HG03095 (cell line): ENCODE measurements around the gene MESP2.

Source experiments
- ATAC-seq: cut with Tn5 transposase; IDR thresholded peaks from one replicate; pipeline ENCODE4 v1.9.1; 2021; ENCODE audit warnings: moderate library complexity; ENCODE audit not compliant: unreplicated experiment

Gene MESP2, protein sequence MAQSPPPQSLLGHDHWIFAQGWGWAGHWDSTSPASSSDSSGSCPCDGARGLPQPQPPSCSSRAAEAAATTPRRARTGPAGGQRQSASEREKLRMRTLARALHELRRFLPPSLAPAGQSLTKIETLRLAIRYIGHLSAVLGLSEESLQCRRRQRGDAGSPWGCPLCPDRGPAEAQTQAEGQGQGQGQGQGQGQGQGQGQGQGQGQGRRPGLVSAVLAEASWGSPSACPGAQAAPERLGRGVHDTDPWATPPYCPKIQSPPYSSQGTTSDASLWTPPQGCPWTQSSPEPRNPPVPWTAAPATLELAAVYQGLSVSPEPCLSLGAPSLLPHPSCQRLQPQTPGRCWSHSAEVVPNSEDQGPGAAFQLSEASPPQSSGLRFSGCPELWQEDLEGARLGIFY

GRCh38 chr15:89776274-89777072 is at the start of gene MESP2:
MESP2 (plus strand) TSS chr15:89776332; CDS start chr15:89776358, 26 bp downstream.
- ATAC-seq: peak; percentile 55

GRCh38 chr15:89728254-89728653 is 47.9 kb upstream of the MESP2 start:
- no peak for ATAC-seq

DNA sequence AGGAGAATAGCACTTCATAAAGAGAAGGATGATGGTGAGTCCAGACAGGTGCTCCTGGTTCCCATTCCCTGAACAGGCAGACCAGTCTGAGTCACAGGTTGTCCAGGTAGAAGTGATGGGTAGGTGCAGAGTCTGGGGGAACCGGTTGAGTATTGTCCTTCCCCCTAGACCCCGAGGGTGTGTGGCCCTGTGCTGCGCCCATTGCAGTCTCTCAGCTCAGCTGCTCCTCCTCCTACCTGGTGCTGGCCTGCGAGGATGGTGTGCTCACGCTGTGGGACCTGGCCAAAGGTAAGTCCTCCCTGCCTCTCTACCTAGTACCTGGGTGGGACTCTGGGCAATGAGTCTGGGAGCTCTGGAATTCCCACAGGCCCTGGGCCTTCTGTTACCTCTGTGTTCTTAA is 44.9 kb upstream of the MESP2 start:
- ATAC-seq: no peak

- no peak for ATAC-seq
Observed at GRCh38 chr15:89732451-89733172, 43.5 kb upstream of the MESP2 start.

GRCh38 chr15:89735773-89736172 is 40.4 kb upstream of the MESP2 start:
- no peak for ATAC-seq

GRCh38 chr15:89740137-89740536 is 36.0 kb upstream of the MESP2 start:
- no peak for ATAC-seq

DNA sequence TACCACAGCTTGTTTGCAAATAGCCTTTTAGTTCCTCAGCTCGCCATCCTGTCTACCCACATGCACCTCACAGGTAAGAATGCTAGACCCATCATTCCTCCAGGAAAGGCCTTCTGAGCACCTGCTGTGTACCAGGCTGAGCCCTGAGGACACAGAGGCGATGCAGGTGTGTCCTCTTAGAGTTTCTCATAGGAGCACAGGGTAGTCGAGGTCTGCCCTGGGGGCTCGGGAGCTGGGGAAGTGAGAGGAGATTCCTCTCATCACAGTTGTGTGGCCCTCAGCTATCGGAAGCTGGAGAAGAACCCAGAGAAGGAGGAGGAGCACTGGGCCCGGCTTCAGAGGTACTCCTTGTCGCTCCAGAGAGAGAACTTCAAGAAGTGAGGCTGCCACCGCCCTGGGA is 33.1 kb upstream of the MESP2 start:
- no peak for ATAC-seq

GRCh38 chr15:89743594-89743993 is 32.5 kb upstream of the MESP2 start:
- no peak for ATAC-seq

GRCh38 chr15:89745131-89745530 is 31.0 kb upstream of the MESP2 start:
- no peak for ATAC-seq

DNA sequence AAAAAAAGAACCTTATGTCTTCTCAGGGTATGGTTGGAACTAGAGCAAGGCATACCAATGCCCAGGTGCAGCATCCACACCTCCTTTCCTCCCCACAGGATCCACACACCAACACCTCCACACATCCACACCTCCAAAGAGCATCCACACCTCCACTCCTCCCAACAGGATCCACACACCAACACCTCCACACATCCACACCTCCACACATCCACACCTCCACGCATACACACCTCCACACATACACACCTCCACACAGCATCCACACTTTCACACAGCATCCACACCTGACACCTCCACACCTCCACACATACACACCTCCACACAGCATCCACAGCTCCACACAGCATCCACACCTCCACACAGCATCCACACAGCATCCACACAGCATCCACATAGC is 30.4 kb upstream of the MESP2 start:
- no peak for ATAC-seq

DNA sequence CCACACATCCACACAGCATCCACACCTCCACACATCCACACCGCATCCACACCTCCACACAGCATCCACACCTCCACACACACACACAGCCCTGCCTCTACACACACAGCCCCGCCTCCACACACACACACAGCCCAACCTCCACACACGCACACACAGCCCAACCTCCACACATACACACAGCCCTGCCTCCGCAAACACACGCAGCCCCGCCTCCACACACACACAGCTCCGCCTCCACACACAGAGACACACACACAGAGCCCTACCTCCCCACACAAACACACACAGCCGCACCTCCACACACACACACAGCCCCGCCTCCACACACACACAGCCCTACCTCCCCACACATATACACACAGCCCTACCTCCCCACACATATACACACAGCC is 29.7 kb upstream of the MESP2 start:
- ATAC-seq: no peak

- ATAC-seq: no peak
Observed at GRCh38 chr15:89747708-89748682, 28.1 kb upstream of the MESP2 start.

DNA sequence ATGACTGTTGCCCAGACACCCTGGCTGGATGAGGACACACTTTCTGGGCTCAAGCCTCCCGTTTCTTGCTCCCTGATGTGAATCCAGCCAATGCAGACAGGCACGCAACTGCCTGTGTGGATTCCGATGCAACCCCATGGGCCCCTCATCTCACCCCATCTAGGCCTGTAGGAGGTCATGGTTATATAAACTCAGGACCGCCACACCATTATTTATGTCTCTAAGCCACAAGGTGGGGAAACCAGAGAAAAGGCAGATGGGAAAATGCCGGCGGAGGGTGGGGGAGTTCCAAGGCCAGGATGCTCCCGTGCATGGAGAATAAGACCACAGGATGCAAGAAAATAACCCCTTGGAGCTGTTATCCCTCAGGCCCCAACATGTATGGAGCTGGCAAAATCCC is 27.1 kb upstream of the MESP2 start:
- no peak for ATAC-seq

DNA sequence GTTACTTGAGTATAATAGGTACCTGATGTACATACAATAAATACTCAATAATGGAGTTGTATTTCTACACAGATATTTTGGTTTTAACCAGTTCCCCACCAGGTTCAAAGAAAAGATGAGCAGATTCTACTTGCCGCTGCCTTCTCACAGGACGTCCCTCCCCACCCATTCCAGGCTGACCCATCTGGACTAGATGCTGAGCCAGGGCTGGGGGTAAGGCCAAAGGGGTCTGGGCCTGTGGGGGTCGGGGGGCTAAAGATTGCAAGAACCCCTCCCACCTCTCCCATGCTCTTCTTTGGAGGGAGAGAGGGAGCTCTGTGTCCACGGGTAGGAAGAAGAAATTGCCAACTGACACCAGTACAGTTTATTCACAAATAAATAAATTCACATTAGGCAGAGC is 26.6 kb upstream of the MESP2 start:
- no peak for ATAC-seq

DNA sequence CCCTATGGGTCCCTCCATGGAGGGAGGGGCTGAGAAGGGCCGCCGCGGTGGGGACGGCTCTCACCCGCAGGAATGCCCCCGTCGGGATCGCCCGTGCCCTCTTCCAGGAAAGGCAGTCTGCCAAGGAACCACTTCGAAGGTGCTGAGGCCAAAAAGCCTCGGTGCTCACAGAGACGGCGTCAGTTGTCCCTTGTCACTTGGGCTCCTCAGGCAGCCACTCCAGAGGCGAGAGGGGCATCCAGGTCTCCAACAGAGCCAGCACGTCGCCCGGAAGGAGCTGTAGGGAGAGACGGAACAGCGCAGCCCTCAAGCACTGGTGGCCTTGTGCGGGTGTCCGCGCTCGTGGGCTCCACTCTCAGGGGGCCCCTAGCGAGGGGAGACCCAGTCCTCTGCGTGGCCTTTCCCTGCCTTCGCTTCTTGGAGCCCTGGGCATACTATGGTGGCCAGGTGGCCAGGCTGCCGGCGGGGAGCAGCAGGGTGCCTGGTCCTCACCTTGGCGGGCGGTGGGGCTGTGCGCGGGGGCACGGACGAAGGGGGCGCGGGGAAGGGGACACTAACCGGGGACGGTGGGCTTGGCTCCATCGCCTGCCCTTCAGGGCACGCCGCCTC is 26.1 kb upstream of the MESP2 start:
- ATAC-seq: no peak

GRCh38 chr15:89750560-89751542 is 25.3 kb upstream of the MESP2 start, which contains the start of gene MESP1:
MESP1 (minus strand) TSS chr15:89751249; CDS start chr15:89751231, 18 bp downstream.
- peak; percentile 94 for ATAC-seq

- no peak for ATAC-seq
Observed at GRCh38 chr15:89751748-89752147, 24.4 kb upstream of the MESP2 start.

DNA sequence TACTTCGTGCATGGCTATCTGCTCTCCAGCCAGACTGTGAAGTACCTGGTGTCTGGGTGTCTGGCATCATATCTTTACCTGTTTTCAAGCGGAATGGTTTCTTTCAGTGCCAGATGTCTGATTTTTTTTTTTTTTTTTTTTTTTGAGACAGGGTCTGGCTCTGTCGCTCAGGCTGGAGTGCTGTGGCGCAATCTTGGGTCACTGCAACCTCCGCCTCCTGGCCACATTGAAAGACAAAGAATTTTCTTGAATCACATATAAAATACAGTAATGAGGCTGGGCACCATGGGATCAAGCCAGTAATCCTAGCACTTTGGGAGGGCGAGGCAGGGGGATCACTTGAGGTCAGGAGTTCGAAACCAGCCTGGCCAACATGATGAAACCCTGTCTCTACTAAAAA is 22.3 kb upstream of the MESP2 start:
- no peak for ATAC-seq
